H9 (cell line): ENCODE measurements around the gene MAPK8. TPM values are rescaled to one million over a fixed set of nuclear protein-coding genes. Genes with fewer than 3 reads are reported as not detected.

ENCODE experiments used
- DNase-seq: peaks from one replicate; pipeline ENCODE4 v3.0.0-alpha.2; 2017
- H2AFZ ChIP-seq: one replicate; pipeline ENCODE4 v1.6.1; 2013; ENCODE audit warnings: mild to moderate bottlenecking, low read length, control low read depth, moderate library complexity
- H2AK5ac ChIP-seq: 2 replicates; pipeline ENCODE4 v1.6.1; 2013; ENCODE audit warnings: low read length, control low read depth, mixed read lengths; ENCODE audit not compliant: insufficient read length
- H2BK120ac ChIP-seq: one replicate; pipeline ENCODE4 v1.6.1; 2013; ENCODE audit warnings: low read depth, mild to moderate bottlenecking, low read length, control low read depth, inconsistent platforms; ENCODE audit not compliant: poor library complexity, severe bottlenecking
- H2BK12ac ChIP-seq: 2 replicates; pipeline ENCODE4 v1.6.1; 2013; ENCODE audit warnings: low read length, control low read depth, mixed read lengths, low read depth; ENCODE audit not compliant: insufficient read length
- H2BK15ac ChIP-seq: 2 replicates; pipeline ENCODE4 v1.6.1; 2013; ENCODE audit warnings: low read depth, low read length, control low read depth
- H2BK20ac ChIP-seq: one replicate; pipeline ENCODE4 v1.6.1; 2013; ENCODE audit warnings: low read depth, mild to moderate bottlenecking, low read length, control low read depth, inconsistent platforms; ENCODE audit not compliant: poor library complexity, severe bottlenecking
- H2BK5ac ChIP-seq: 2 replicates; pipeline ENCODE4 v1.6.1; 2013; ENCODE audit warnings: low read length, control low read depth, mixed read lengths; ENCODE audit not compliant: insufficient read length
- H3K14ac ChIP-seq: 2 replicates; pipeline ENCODE4 v1.6.1; 2013; ENCODE audit warnings: low read length, control low read depth; ENCODE audit not compliant: insufficient read depth
- H3K18ac ChIP-seq: 2 replicates; pipeline ENCODE4 v1.6.1; 2013; ENCODE audit warnings: low read depth, mild to moderate bottlenecking, mixed read lengths, low read length, control low read depth; ENCODE audit not compliant: insufficient read length
- H3K23ac ChIP-seq: 2 replicates; pipeline ENCODE4 v1.6.1; 2013; ENCODE audit warnings: low read length, control low read depth, mixed read lengths, low read depth; ENCODE audit not compliant: insufficient read length
- H3K23me2 ChIP-seq: 2 replicates; pipeline ENCODE4 v1.6.1; 2013; ENCODE audit warnings: low read depth, mild to moderate bottlenecking, mixed read lengths, low read length, control low read depth; ENCODE audit not compliant: insufficient read length, poor library complexity, severe bottlenecking
- H3K27ac ChIP-seq: 2 replicates; pipeline ENCODE4 v1.5.1; 2013; ENCODE audit warnings: low read length, control low read depth, mixed read lengths, low read depth; ENCODE audit not compliant: insufficient read length
- H3K27me3 ChIP-seq: 2 replicates; pipeline ENCODE4 v1.6.1; 2013; ENCODE audit warnings: low read length, control low read depth, inconsistent platforms; ENCODE audit not compliant: insufficient read depth
- H3K4ac ChIP-seq: 2 replicates; pipeline ENCODE4 v1.6.1; 2013; ENCODE audit warnings: low read depth, mild to moderate bottlenecking, control low read depth, inconsistent platforms, low read length, moderate library complexity
- H3K4me1 ChIP-seq: 2 replicates; pipeline ENCODE4 v1.6.1; 2013; ENCODE audit warnings: low read length, control low read depth, inconsistent platforms; ENCODE audit not compliant: insufficient read depth
- H3K4me2 ChIP-seq: 2 replicates; pipeline ENCODE4 v1.6.1; 2013; ENCODE audit warnings: low read length, control low read depth, mixed read lengths; ENCODE audit not compliant: insufficient read length, insufficient read depth
- H3K56ac ChIP-seq: 2 replicates; pipeline ENCODE4 v1.6.1; 2013; ENCODE audit warnings: low read depth, mild to moderate bottlenecking, mixed read lengths, low read length, control low read depth; ENCODE audit not compliant: insufficient read length
- H3K79me1 ChIP-seq: 2 replicates; pipeline ENCODE4 v1.6.1; 2013; ENCODE audit warnings: low read depth, mild to moderate bottlenecking, moderate library complexity, low read length, control low read depth, inconsistent platforms; ENCODE audit not compliant: insufficient read depth, poor library complexity, severe bottlenecking
- H3K79me2 ChIP-seq: 2 replicates; pipeline ENCODE4 v1.6.1; 2013; ENCODE audit warnings: low read length, control low read depth, inconsistent platforms; ENCODE audit not compliant: insufficient read depth
- H3K9ac ChIP-seq: 2 replicates; pipeline ENCODE4 v1.6.1; 2013; ENCODE audit warnings: low read length, control low read depth, mixed read lengths; ENCODE audit not compliant: insufficient read length; ENCODE audit errors: extremely low read depth
- H3K9me3 ChIP-seq: one replicate; pipeline ENCODE4 v1.6.1; 2013; ENCODE audit warnings: low read depth, low read length, inconsistent platforms; ENCODE audit not compliant: control insufficient read depth
- H3T11ph ChIP-seq: one replicate; pipeline ENCODE4 v1.6.1; 2013; ENCODE audit warnings: mild to moderate bottlenecking, low read length, control low read depth, inconsistent platforms
- H4K20me1 ChIP-seq: one replicate; pipeline ENCODE4 v1.6.1; 2013; ENCODE audit not compliant: control insufficient read depth, insufficient read length, insufficient read depth
- H4K5ac ChIP-seq: 2 replicates; pipeline ENCODE4 v1.6.1; 2013; ENCODE audit warnings: low read depth, mild to moderate bottlenecking, mixed read lengths, low read length, control low read depth; ENCODE audit not compliant: insufficient read length
- H4K8ac ChIP-seq: replicated peaks from 2 replicates; pipeline ENCODE4 v1.6.1; 2013; ENCODE audit warnings: low read length, control low read depth, mixed read lengths, low read depth; ENCODE audit not compliant: insufficient read length
- H4K91ac ChIP-seq: 2 replicates; pipeline ENCODE4 v1.6.1; 2013; ENCODE audit warnings: low read depth, mild to moderate bottlenecking, moderate library complexity, mixed read lengths, low read length, control low read depth; ENCODE audit not compliant: insufficient read length
- H3K27ac Mint-ChIP-seq, 3 experiments: 2 replicates in 2 of 3; 3 replicates in 1 of 3; pipeline ENCODE4 v1.8.0; 2020 to 2021; ENCODE audit warnings: mixed read lengths in 3 of 3, mild to moderate bottlenecking in 1 of 3, moderate library complexity in 1 of 3
- H3K27me3 Mint-ChIP-seq: 2 replicates; pipeline ENCODE4 v1.8.0; 2021; ENCODE audit warnings: low read depth, mild to moderate bottlenecking, moderate library complexity, mixed read lengths
- H3K36me3 Mint-ChIP-seq, 3 experiments: 2 replicates in 2 of 3; 3 replicates in 1 of 3; pipeline ENCODE4 v1.8.0; 2020 to 2021; ENCODE audit warnings: low read depth in 3 of 3, mixed read lengths in 3 of 3; ENCODE audit not compliant: insufficient read depth in 1 of 3
- H3K4me1 Mint-ChIP-seq, 2 experiments: 2 replicates each; pipeline ENCODE4 v1.8.0; 2020; ENCODE audit warnings: mixed read lengths in 2 of 2
- H3K4me3 Mint-ChIP-seq, 2 experiments: 2 replicates in 1 of 2; 3 replicates in 1 of 2; pipeline ENCODE4 v1.8.0; 2020 to 2021; ENCODE audit warnings: mild to moderate bottlenecking in 2 of 2, mixed read lengths in 2 of 2, moderate library complexity in 1 of 2
- H3K9me3 Mint-ChIP-seq, 2 experiments: 2 replicates in 1 of 2; 3 replicates in 1 of 2; pipeline ENCODE4 v1.8.0; 2020; ENCODE audit warnings: mild to moderate bottlenecking in 2 of 2, mixed read lengths in 2 of 2, moderate library complexity in 1 of 2
- total RNA-seq: library from RNA; stranded (reverse); gene quantifications from 2 replicates; pipeline ENCODE4 v1.2.1, GENCODE V29; 2021
- TF ChIP-seq, protein P1 (sequence below): fragments of 200-600 bp; sonication (generic); conservative IDR thresholded peaks from 3 replicates; pipeline ENCODE4 v1.8.0; 2021; ENCODE audit warnings: antibody characterized with exemption, mild to moderate bottlenecking

Gene MAPK8
- total RNA-seq, 1 experiment from 2014 or later: 52.0 TPM

DNA sequence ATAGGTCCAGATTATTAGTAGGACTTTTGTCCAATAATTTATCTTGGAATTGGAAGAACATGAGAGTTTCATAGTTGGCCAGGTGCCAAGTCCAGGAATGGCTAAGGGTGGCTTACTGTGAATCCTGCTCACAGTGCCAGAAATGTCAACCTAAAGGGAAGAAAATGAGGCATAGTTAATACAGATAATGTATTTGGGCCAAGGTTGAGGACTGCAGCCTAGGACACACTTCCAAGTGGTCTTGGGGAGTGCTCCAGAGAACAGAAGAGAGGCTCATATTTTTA is 78.2 kb downstream of the MAPK8 start:
- H3T11ph ChIP-seq: no peak overlapping the region
- H4K91ac ChIP-seq: no peak overlapping the region
- H3K4me3 Mint-ChIP-seq: no peak overlapping the region
- no peaks in the 10 kb centered on the region for H4K20me1 ChIP-seq
- no peaks in the 10 kb centered on the region for H3K23me2 ChIP-seq
- no peak overlapping the region for H2BK20ac ChIP-seq
- peaks cover 18 to 20% of the 10 kb centered on the region in 2 experiments for H3K4me1 Mint-ChIP-seq
- H3K4me2 ChIP-seq: no peak overlapping the region
- H4K5ac ChIP-seq: no peak overlapping the region
- H3K14ac ChIP-seq: no peak overlapping the region
- no peaks in the 10 kb centered on the region for H3K27me3 Mint-ChIP-seq
- no peaks in the 10 kb centered on the region for H3K9me3 ChIP-seq
- no peaks in the 10 kb centered on the region for H3K27me3 ChIP-seq
- H3K79me2 ChIP-seq: peaks cover 2% of the 10 kb centered on the region; the same call in 1 of the 2 replicates
- H2BK120ac ChIP-seq: no peak overlapping the region
- H3K27ac ChIP-seq: no peak overlapping the region
- H2BK15ac ChIP-seq: no peak overlapping the region
- no peak overlapping the region for H2AK5ac ChIP-seq
- no peak for DNase-seq
- TF ChIP-seq, protein P1, sequence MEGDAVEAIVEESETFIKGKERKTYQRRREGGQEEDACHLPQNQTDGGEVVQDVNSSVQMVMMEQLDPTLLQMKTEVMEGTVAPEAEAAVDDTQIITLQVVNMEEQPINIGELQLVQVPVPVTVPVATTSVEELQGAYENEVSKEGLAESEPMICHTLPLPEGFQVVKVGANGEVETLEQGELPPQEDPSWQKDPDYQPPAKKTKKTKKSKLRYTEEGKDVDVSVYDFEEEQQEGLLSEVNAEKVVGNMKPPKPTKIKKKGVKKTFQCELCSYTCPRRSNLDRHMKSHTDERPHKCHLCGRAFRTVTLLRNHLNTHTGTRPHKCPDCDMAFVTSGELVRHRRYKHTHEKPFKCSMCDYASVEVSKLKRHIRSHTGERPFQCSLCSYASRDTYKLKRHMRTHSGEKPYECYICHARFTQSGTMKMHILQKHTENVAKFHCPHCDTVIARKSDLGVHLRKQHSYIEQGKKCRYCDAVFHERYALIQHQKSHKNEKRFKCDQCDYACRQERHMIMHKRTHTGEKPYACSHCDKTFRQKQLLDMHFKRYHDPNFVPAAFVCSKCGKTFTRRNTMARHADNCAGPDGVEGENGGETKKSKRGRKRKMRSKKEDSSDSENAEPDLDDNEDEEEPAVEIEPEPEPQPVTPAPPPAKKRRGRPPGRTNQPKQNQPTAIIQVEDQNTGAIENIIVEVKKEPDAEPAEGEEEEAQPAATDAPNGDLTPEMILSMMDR: no peak
- H3K9me3 Mint-ChIP-seq: peaks cover 2 to 4% of the 10 kb centered on the region in 2 experiments; a peak in 4 of 5 replicates
- no peak overlapping the region for H3K9ac ChIP-seq
- H4K8ac ChIP-seq: no peak overlapping the region
- H2BK5ac ChIP-seq: no peak overlapping the region
- H3K79me1 ChIP-seq: no peaks in the 10 kb centered on the region
- no peaks in the 10 kb centered on the region for H3K4me1 ChIP-seq
- H3K27ac Mint-ChIP-seq: peak overlapping the region in 2 of 3 experiments; percentile 68 to 78; a peak in 3 of 7 replicates
- H2AFZ ChIP-seq: no peak overlapping the region
- no peak overlapping the region for H3K56ac ChIP-seq
- peaks cover 4 to 9% (median 5%) of the 10 kb centered on the region in 3 experiments; a peak in 5 of 7 replicates for H3K36me3 Mint-ChIP-seq
- no peak overlapping the region for H3K18ac ChIP-seq
- no peak overlapping the region for H3K4ac ChIP-seq
- H2BK12ac ChIP-seq: no peak overlapping the region
- H3K23ac ChIP-seq: no peak overlapping the region
